IMR-90 (cell line): ENCODE data around the gene CD14. TPM values are rescaled to one million over a fixed set of nuclear protein-coding genes. Genes with fewer than 3 reads are reported as not detected.

Source experiments
- ATAC-seq: fragments of 200-7000 bp; cut with Tn5 transposase; 2 replicates; pipeline ENCODE4 v1.9.1; 2020; ENCODE audit warnings: low read depth, mild to moderate bottlenecking, moderate library complexity
- BruUV-seq: library from RNA; stranded (reverse); fragments of 400-500 nt; replicated peaks from 2 replicates; lab custom pipeline; 2021; lab: Mats Ljungman, UMichigan
- CTCF ChIA-PET: fragments of 300-600 bp; formaldehyde crosslinking; extraction: SDS; loops from one replicate; lab custom pipeline; 2021; ENCODE audit warnings: antibody characterized with exemption; lab: Yijun Ruan, JAX
- POLR2A ChIA-PET: fragments of 300-600 bp; sonication (Branson Sonifier 250); formaldehyde crosslinking; loops from one replicate; lab custom pipeline; 2022; ENCODE audit warnings: antibody characterized with exemption; ENCODE audit not compliant: unreplicated experiment; lab: Charles Lee
- DNase-seq: peaks from one replicate; pipeline ENCODE4 v3.0.0; 2013
- H2AFZ ChIP-seq: replicated peaks from 2 replicates; pipeline ENCODE3; 2013; ENCODE audit warnings: low read length, mild to moderate bottlenecking; ENCODE audit not compliant: poor library complexity
- H2AK5ac ChIP-seq: 2 replicates; pipeline ENCODE4 v1.6.1; 2013; ENCODE audit warnings: low read depth, low read length, inconsistent platforms
- H2AK9ac ChIP-seq: replicated peaks from 2 replicates; pipeline ENCODE3; 2013; ENCODE audit warnings: mild to moderate bottlenecking, low read depth, low read length, moderate library complexity; ENCODE audit not compliant: poor library complexity
- H2BK120ac ChIP-seq: 2 replicates; pipeline ENCODE4 v1.6.1; 2013; ENCODE audit warnings: low read depth, low read length, inconsistent platforms
- H2BK15ac ChIP-seq: 3 replicates; pipeline ENCODE4 v1.6.1; 2013; ENCODE audit warnings: low read depth, low read length, inconsistent platforms
- H2BK20ac ChIP-seq: 2 replicates; pipeline ENCODE4 v1.6.1; 2013; ENCODE audit warnings: low read depth, mild to moderate bottlenecking, inconsistent platforms, low read length, moderate library complexity
- H2BK5ac ChIP-seq: 2 replicates; pipeline ENCODE4 v1.6.1; 2013; ENCODE audit warnings: mild to moderate bottlenecking, low read depth, low read length, inconsistent platforms; ENCODE audit not compliant: poor library complexity, severe bottlenecking
- H3K14ac ChIP-seq: replicated peaks from 2 replicates; pipeline ENCODE4 v1.6.1; 2013; ENCODE audit warnings: low read depth, low read length, inconsistent platforms
- H3K18ac ChIP-seq: 2 replicates; pipeline ENCODE4 v1.6.1; 2013; ENCODE audit warnings: low read depth, low read length, control low read depth
- H3K23ac ChIP-seq: 2 replicates; pipeline ENCODE4 v1.6.1; 2013; ENCODE audit warnings: low read depth, low read length, inconsistent platforms
- H3K27ac ChIP-seq: 2 replicates; pipeline ENCODE4 v1.5.1; 2013; ENCODE audit warnings: mild to moderate bottlenecking, control low read depth, low read length; ENCODE audit not compliant: insufficient read depth
- H3K27me3 ChIP-seq: 2 replicates; pipeline ENCODE4 v1.6.1; 2013; ENCODE audit warnings: low read length; ENCODE audit not compliant: control insufficient read depth, insufficient read depth
- H3K36me3 ChIP-seq: 2 replicates; pipeline ENCODE4 v1.6.1; 2013; ENCODE audit warnings: low read length, mixed read lengths; ENCODE audit not compliant: control insufficient read depth, insufficient read depth
- H3K4ac ChIP-seq: 2 replicates; pipeline ENCODE4 v1.6.1; 2013; ENCODE audit warnings: low read depth, low read length, inconsistent platforms
- H3K4me1 ChIP-seq: 2 replicates; pipeline ENCODE4 v1.6.1; 2013; ENCODE audit warnings: low read length, mixed read lengths; ENCODE audit not compliant: control insufficient read depth, insufficient read depth
- H3K4me2 ChIP-seq: 2 replicates; pipeline ENCODE4 v1.6.1; 2013; ENCODE audit warnings: low read depth, mild to moderate bottlenecking, control low read depth, low read length, moderate library complexity
- H3K4me3 ChIP-seq: 2 replicates; pipeline ENCODE4 v1.5.1; 2013; ENCODE audit warnings: low read depth, mild to moderate bottlenecking, control low read depth, low read length, moderate library complexity; ENCODE audit not compliant: insufficient read depth
- H3K56ac ChIP-seq: 2 replicates; pipeline ENCODE4 v1.6.1; 2013; ENCODE audit warnings: low read length, inconsistent platforms; ENCODE audit not compliant: insufficient read depth; ENCODE audit errors: extremely low read depth
- H3K79me1 ChIP-seq, 2 experiments: 2 replicates each; pipeline ENCODE4 v1.6.1; 2013; ENCODE audit warnings: low read length in 2 of 2, inconsistent platforms in 1 of 2, low read depth in 1 of 2
- H3K9ac ChIP-seq: 2 replicates; pipeline ENCODE4 v1.6.1; 2013; ENCODE audit warnings: low read depth, low read length, control low read depth
- H3K9me1 ChIP-seq: 2 replicates; pipeline ENCODE4 v1.6.1; 2013; ENCODE audit warnings: low read length, inconsistent platforms; ENCODE audit not compliant: insufficient read depth
- H3K9me3 ChIP-seq: 2 replicates; pipeline ENCODE4 v1.6.1; 2013; ENCODE audit warnings: low read length; ENCODE audit not compliant: control insufficient read depth, insufficient read depth
- H4K20me1 ChIP-seq: 2 replicates; pipeline ENCODE4 v1.6.1; 2013; ENCODE audit warnings: low read length, inconsistent platforms; ENCODE audit not compliant: insufficient read depth
- H4K5ac ChIP-seq: 2 replicates; pipeline ENCODE4 v1.6.1; 2013; ENCODE audit warnings: mild to moderate bottlenecking, low read depth, low read length, control low read depth
- H4K8ac ChIP-seq, 2 experiments: 2 replicates each; pipeline ENCODE4 v1.6.1; 2013; ENCODE audit warnings: low read depth in 2 of 2, low read length in 2 of 2, control low read depth in 1 of 2, inconsistent platforms in 1 of 2
- H4K91ac ChIP-seq: 2 replicates; pipeline ENCODE4 v1.6.1; 2013; ENCODE audit warnings: low read depth, low read length, inconsistent platforms; ENCODE audit not compliant: insufficient read depth
- SMC3 ChIP-seq: fragments of 150-350 bp; IDR thresholded peaks from 2 replicates; pipeline ENCODE4 v1.6.1; 2016; ENCODE audit warnings: low read depth, mild to moderate bottlenecking, antibody characterized with exemption, low read length, moderate library complexity
- USF2 ChIP-seq: fragments of 150-350 bp; IDR thresholded peaks from 2 replicates; pipeline ENCODE4 v1.6.1; 2017; ENCODE audit warnings: mild to moderate bottlenecking, antibody characterized with exemption, low read length, low read depth
- WGBS, 2 experiments: methylation state at CpG; one replicate each; pipeline versions ENCODE4 v1.1.5 to v1.1.7; 2013; ENCODE audit warnings: missing lambda C conversion rate in 2 of 2; ENCODE audit not compliant: insufficient read length in 1 of 2; ENCODE audit errors: extremely low coverage in 2 of 2; 5-methylcytosine and 5-hydroxymethylcytosine counted together
- dilution Hi-C: fragments of 300-500 bp; cut with HindIII; formaldehyde crosslinking; loops from one replicate; pipeline ENCODE4 v1.14.3; 2018; ENCODE audit warnings: low sequenced_read_pairs; ENCODE audit not compliant: unreplicated experiment
- in situ Hi-C: fragments of 300-500 bp; cut with MboI; formaldehyde crosslinking; loops from 3 replicates; pipeline ENCODE4 v1.14.3; 2019; ENCODE audit warnings: low sequenced_read_pairs, inconsistent platforms, mixed read lengths
- intact Hi-C: fragments of 100-400 bp; cut with micrococcal nuclease; formaldehyde crosslinking; loops from 2 replicates; pipeline ENCODE4 v1.10.0; 2022
- polyA plus RNA-seq, 3 experiments: library from polyadenylated mRNA; depleted of rRNA; stranded (reverse); fragments of >200 nt; gene quantifications; 2 replicates each; pipeline ENCODE4 v1.2.3, GENCODE V29; 2012; ENCODE audit warnings: low replicate concordance in 1 of 3
- total RNA-seq: library from RNA; depleted of rRNA; stranded (reverse); fragments of >200 nt; gene quantifications from 2 replicates; pipeline ENCODE4 v1.2.3, GENCODE V29; 2012

The CD14 gene
- total and polyA plus RNA-seq, 2 of the 4 experiments (the other 2 are of a cell fraction), result 0.17 to 0.18 TPM

GRCh38 chr5:140588311-140589070 lies 44.5 kb downstream of the CD14 start:
- H4K91ac ChIP-seq, result no peak overlapping the region
- intact Hi-C loops (no loop called here), dilution Hi-C loops (no loop called here), in situ Hi-C loops (no loop called here)
- no TSS peak for BruUV-seq
- H3K9me3 ChIP-seq, result no peaks in the 10 kb centered on the region
- no peak overlapping the region for H4K5ac ChIP-seq
- H3K9ac ChIP-seq, result no peak overlapping the region
- H3K56ac ChIP-seq, result no peak overlapping the region
- no peaks in the 10 kb centered on the region for H3K36me3 ChIP-seq
- ATAC-seq, result 0 out of 2 replicates have a peak, but pooled peaks have one; percentile 25
- peak; percentile 37 for DNase-seq
- H3K23ac ChIP-seq, result no peak overlapping the region
- no peak overlapping the region; the same call in 1 of the 2 replicates for H3K4ac ChIP-seq
- no CpG with 5 or more reads among the region's 5 CpGs for WGBS, 2 experiments
- no peaks in the 10 kb centered on the region for H4K20me1 ChIP-seq
- H2BK5ac ChIP-seq, result no peak overlapping the region
- H3K14ac ChIP-seq, result no peak overlapping the region
- CTCF ChIA-PET, result interaction anchor here (0.6 kb wide), 1 partner anchor 33 kb away, joined by 3 read pairs; no protein-coding TSS in a partner anchor
- no peaks in the 10 kb centered on the region for H3K79me1 ChIP-seq
- no peak overlapping the region for H2AK9ac ChIP-seq
- no peaks in the 10 kb centered on the region for H3K9me1 ChIP-seq
- H4K8ac ChIP-seq, result no peak overlapping the region; a peak in 1 of 4 replicates
- no peak overlapping the region for H2AFZ ChIP-seq
- H3K18ac ChIP-seq, result no peak overlapping the region; the same call in 1 of the 2 replicates
- no peak overlapping the region; the same call in 1 of the 2 replicates for H2BK120ac ChIP-seq
- H3K27me3 ChIP-seq, result no peaks in the 10 kb centered on the region
- no peak overlapping the region for H2AK5ac ChIP-seq
- peaks cover 12% of the 10 kb centered on the region for H3K4me1 ChIP-seq
- H3K4me3 ChIP-seq, result no peak overlapping the region
- TF ChIP-seq USF2, result no peak
- no peak for TF ChIP-seq SMC3
- POLR2A ChIA-PET, result no interaction called here
- H3K4me2 ChIP-seq, result no peak overlapping the region
- H2BK20ac ChIP-seq, result no peak overlapping the region
- no peak overlapping the region for H2BK15ac ChIP-seq
- H3K27ac ChIP-seq, result no peak overlapping the region; the same call in 1 of the 2 replicates
